ENCODE measurements around the gene UTP4. TPM values are rescaled to one million over a fixed set of nuclear protein-coding genes. Genes with fewer than 3 reads are reported as not detected.
A peak's percentile ranks its signal among the peaks of the same experiment; 100 is the strongest.

The UTP4 gene
- total RNA-seq, 4 donors from 2014 or later = 25.1 to 41.7 (median 34.8) TPM

GRCh38 chr16:69088684-69089083, 43.8 kb upstream of the UTP4 start:
- no peak for TF ChIP-seq EP300 (IDR thresholded peaks at IDR 0.05)
- TF ChIP-seq POLR2A (IDR thresholded peaks at IDR 0.05) = no peak
- TF ChIP-seq POLR2AphosphoS5 (IDR thresholded peaks at IDR 0.05) = no peak
- no peak for TF ChIP-seq CTCF (IDR thresholded peaks at IDR 0.05)
- peaks cover 19% of the 10 kb centered on the region for H3K4me1 ChIP-seq

GRCh38 chr16:69089091-69089910, 43.1 kb upstream of the UTP4 start:
- Histone ChIP-seq H3K27ac (peak overlapping the region; percentile 68), H3K9me3 (no peaks in the 10 kb centered on the region), H3K4me3 (no peak overlapping the region), H3K27me3 (no peaks in the 10 kb centered on the region), H3K36me3 (no peaks in the 10 kb centered on the region), H3K4me1 (peaks cover 22% of the 10 kb centered on the region)
- TF ChIP-seq CTCF (IDR thresholded peaks at IDR 0.05) (no peak), POLR2A (IDR thresholded peaks at IDR 0.05) (no peak), EP300 (IDR thresholded peaks at IDR 0.05) (no peak), POLR2AphosphoS5 (IDR thresholded peaks at IDR 0.05) (no peak)
- 32% methylated on average over 14 of the region's 16 CpGs for WGBS
- DNase-seq (ENCODE audit: low spot score in 2 of 2) = no peak

More at GRCh38 chr16:69088684-69089083, 43.8 kb upstream of the UTP4 start:
- Histone ChIP-seq H3K36me3 (peaks cover 5% of the 10 kb centered on the region), H3K27ac (peak overlapping the region; percentile 68), H3K4me3 (no peak overlapping the region), H3K27me3 (no peaks in the 10 kb centered on the region), H3K9me3 (no peaks in the 10 kb centered on the region)
- DNase-seq (ENCODE audit: low spot score in 2 of 2) = no peak
- 61% methylated on average over 4 of the region's 4 CpGs for WGBS

GRCh38 chr16:69093974-69094373, 38.5 kb upstream of the UTP4 start:
- Histone ChIP-seq H3K27me3 (no peaks in the 10 kb centered on the region), H3K4me3 (no peak overlapping the region), H3K36me3 (no peaks in the 10 kb centered on the region), H3K27ac (no peak overlapping the region), H3K4me1 (peaks cover 27% of the 10 kb centered on the region), H3K9me3 (no peaks in the 10 kb centered on the region)
- DNase-seq (ENCODE audit: low spot score in 2 of 2) = no peak
- TF ChIP-seq CTCF (IDR thresholded peaks at IDR 0.05) (no peak), POLR2A (IDR thresholded peaks at IDR 0.05) (no peak), POLR2AphosphoS5 (IDR thresholded peaks at IDR 0.05) (no peak), EP300 (IDR thresholded peaks at IDR 0.05) (no peak)
- WGBS = 58% methylated on average over 3 of the region's 3 CpGs

GRCh38 chr16:69094501-69094900, 37.9 kb upstream of the UTP4 start:
- no peak for DNase-seq (ENCODE audit: low spot score in 2 of 2)
- Histone ChIP-seq H3K27ac (no peak overlapping the region), H3K36me3 (no peaks in the 10 kb centered on the region), H3K4me3 (no peak overlapping the region), H3K4me1 (peaks cover 22% of the 10 kb centered on the region), H3K27me3 (no peaks in the 10 kb centered on the region), H3K9me3 (no peaks in the 10 kb centered on the region)
- TF ChIP-seq EP300 (IDR thresholded peaks at IDR 0.05) (no peak), POLR2A (IDR thresholded peaks at IDR 0.05) (no peak), POLR2AphosphoS5 (IDR thresholded peaks at IDR 0.05) (no peak), CTCF (IDR thresholded peaks at IDR 0.05) (no peak)
- 65% methylated on average over 5 of the region's 5 CpGs for WGBS

GRCh38 chr16:69095193-69095592, 37.3 kb upstream of the UTP4 start:
- no peaks in the 10 kb centered on the region for H3K36me3 ChIP-seq
- H3K4me3 ChIP-seq = no peak overlapping the region
- no peak for DNase-seq (ENCODE audit: low spot score in 2 of 2)
- 77% methylated on average over 6 of the region's 6 CpGs for WGBS
- TF ChIP-seq EP300 (IDR thresholded peaks at IDR 0.05) (no peak), POLR2A (IDR thresholded peaks at IDR 0.05) (no peak), CTCF (IDR thresholded peaks at IDR 0.05) (no peak), POLR2AphosphoS5 (IDR thresholded peaks at IDR 0.05) (no peak)
- H3K27me3 ChIP-seq = no peaks in the 10 kb centered on the region
- no peaks in the 10 kb centered on the region for H3K9me3 ChIP-seq
- no peak overlapping the region for H3K27ac ChIP-seq
- H3K4me1 ChIP-seq = peaks cover 15% of the 10 kb centered on the region

All from suprapubic skin (tissue), 4 donors.